WTC11 (cell line): ENCODE data around the gene ATXN7L3B. TPM values are rescaled to one million over a fixed set of nuclear protein-coding genes. Genes with fewer than 3 reads are reported as not detected.

Experiments
- ATAC-seq: fragments of 200-7000 bp; cut with Tn5 transposase; 2 replicates; pipeline ENCODE4 v1.10.0; 2021; ENCODE audit warnings: mild to moderate bottlenecking, moderate library complexity
- CTCF ChIA-PET: fragments of 300-600 bp; sonication (Branson Sonifier 250); formaldehyde crosslinking; loops from one replicate; lab custom pipeline; 2021; ENCODE audit warnings: antibody characterized with exemption; lab: Charles Lee
- POLR2A ChIA-PET: fragments of 350-600 bp; sonication (Branson Sonifier 250); formaldehyde crosslinking; loops from one replicate; lab custom pipeline; 2021; ENCODE audit warnings: antibody characterized with exemption; lab: Charles Lee
- DNase-seq: peaks from one replicate; pipeline ENCODE4 v3.0.0; 2021; ENCODE audit warnings: low spot score
- H3K27ac Mint-ChIP-seq: 2 replicates; pipeline ENCODE4 v1.8.0; 2021; ENCODE audit warnings: mixed read lengths
- H3K27me3 Mint-ChIP-seq: 2 replicates; pipeline ENCODE4 v1.8.0; 2021; ENCODE audit warnings: low read depth, mild to moderate bottlenecking, moderate library complexity, mixed read lengths
- H3K36me3 Mint-ChIP-seq: 2 replicates; pipeline ENCODE4 v1.8.0; 2021; ENCODE audit warnings: mixed read lengths
- H3K4me1 Mint-ChIP-seq: 2 replicates; pipeline ENCODE4 v1.8.0; 2022; ENCODE audit warnings: mixed read lengths
- H3K4me3 Mint-ChIP-seq: 2 replicates; pipeline ENCODE4 v1.8.0; 2021; ENCODE audit warnings: mild to moderate bottlenecking, moderate library complexity, mixed read lengths
- H3K9me3 Mint-ChIP-seq: 2 replicates; pipeline ENCODE4 v1.8.0; 2021; ENCODE audit warnings: mixed read lengths
- ARID4B ChIP-seq: sonication (generic); formaldehyde crosslinking; IDR thresholded peaks from 2 replicates; pipeline ENCODE4 v1.8.0; 2023; ENCODE audit warnings: missing genetic modification reagents, mild to moderate bottlenecking, borderline replicate concordance
- ATF1 ChIP-seq: sonication (generic); formaldehyde crosslinking; IDR thresholded peaks from 2 replicates; pipeline ENCODE4 v1.8.1; 2023; ENCODE audit warnings: mild to moderate bottlenecking, moderate library complexity, missing genetic modification reagents
- CBFB ChIP-seq: sonication (generic); formaldehyde crosslinking; IDR thresholded peaks from 2 replicates; pipeline ENCODE4 v1.8.1; 2022; ENCODE audit warnings: mild to moderate bottlenecking, low read depth, missing genetic modification reagents
- CDX4 ChIP-seq: fragments of 250-450 bp; sonication (Bioruptor Pico); IDR thresholded peaks from 2 replicates; pipeline ENCODE4 v1.9.0; 2021; ENCODE audit warnings: moderate library complexity, mild to moderate bottlenecking, inconsistent platforms, borderline replicate concordance
- CREM ChIP-seq: sonication (generic); formaldehyde crosslinking; IDR thresholded peaks from 2 replicates; pipeline ENCODE4 v1.8.1; 2022; ENCODE audit warnings: mild to moderate bottlenecking, missing genetic modification reagents, moderate library complexity
- E2F1 ChIP-seq: sonication (generic); formaldehyde crosslinking; IDR thresholded peaks from 2 replicates; pipeline ENCODE4 v1.8.0; 2022; ENCODE audit warnings: mild to moderate bottlenecking, missing genetic modification reagents
- E2F4 ChIP-seq: sonication (generic); formaldehyde crosslinking; IDR thresholded peaks from 2 replicates; pipeline ENCODE4 v1.8.1; 2022; ENCODE audit warnings: low read depth, mild to moderate bottlenecking, moderate library complexity, missing genetic modification reagents, borderline replicate concordance
- ELF4 ChIP-seq: sonication (generic); formaldehyde crosslinking; IDR thresholded peaks from 2 replicates; pipeline ENCODE4 v1.8.1; 2022; ENCODE audit warnings: low read depth, mild to moderate bottlenecking, moderate library complexity, missing genetic modification reagents
- EMX1 ChIP-seq: fragments of 250-450 bp; sonication (Bioruptor Pico); IDR thresholded peaks from 2 replicates; pipeline ENCODE4 v1.8.0; 2021; ENCODE audit warnings: mild to moderate bottlenecking
- ERG ChIP-seq: fragments of 250-450 bp; sonication (Bioruptor Pico); IDR thresholded peaks from 2 replicates; pipeline ENCODE4 v1.8.0; 2021; ENCODE audit warnings: mild to moderate bottlenecking
- FOXP4 ChIP-seq: sonication (generic); formaldehyde crosslinking; IDR thresholded peaks from 2 replicates; pipeline ENCODE4 v1.8.0; 2022; ENCODE audit warnings: mild to moderate bottlenecking, missing genetic modification reagents
- IRF2 ChIP-seq: sonication (generic); formaldehyde crosslinking; IDR thresholded peaks from 2 replicates; pipeline ENCODE4 v1.8.0; 2022; ENCODE audit warnings: low read depth, missing genetic modification reagents, borderline replicate concordance
- KAT7 ChIP-seq: sonication (generic); formaldehyde crosslinking; IDR thresholded peaks from 2 replicates; pipeline ENCODE4 v1.8.1; 2023; ENCODE audit warnings: missing genetic modification reagents, mild to moderate bottlenecking, borderline replicate concordance
- NFYB ChIP-seq: sonication (generic); formaldehyde crosslinking; conservative IDR thresholded peaks from 2 replicates; pipeline ENCODE4 v1.8.0; 2022; ENCODE audit warnings: low read depth, missing genetic modification reagents
- TCF7 ChIP-seq: sonication (generic); formaldehyde crosslinking; IDR thresholded peaks from 2 replicates; pipeline ENCODE4 v1.8.0; 2022; ENCODE audit warnings: mild to moderate bottlenecking, low read depth, missing genetic modification reagents, moderate library complexity
- TEAD1 ChIP-seq: sonication (generic); formaldehyde crosslinking; IDR thresholded peaks from 2 replicates; pipeline ENCODE4 v1.8.0; 2022; ENCODE audit warnings: mild to moderate bottlenecking, missing genetic modification reagents
- ZNF232 ChIP-seq: sonication (generic); formaldehyde crosslinking; IDR thresholded peaks from 2 replicates; pipeline ENCODE4 v1.8.0; 2022; ENCODE audit warnings: mild to moderate bottlenecking, missing genetic modification reagents
- ZNF317 ChIP-seq: sonication (generic); formaldehyde crosslinking; IDR thresholded peaks from 2 replicates; pipeline ENCODE4 v1.8.1; 2023; ENCODE audit warnings: low read depth, mild to moderate bottlenecking, moderate library complexity, missing genetic modification reagents, borderline replicate concordance
- total RNA-seq: library from RNA; stranded (reverse); gene quantifications from 3 replicates; pipeline ENCODE4 v1.2.3, GENCODE V29; 2021

The ATXN7L3B gene
- total RNA-seq, 1 experiment from 2014 or later, result 36.3 TPM

GRCh38 chr12:74490390-74491064, 47.1 kb upstream of the ATXN7L3B start:
- ATAC-seq (no peak), DNase-seq (no peak)
- Mint-ChIP-seq H3K4me3 (no peak overlapping the region), H3K36me3 (no peaks in the 10 kb centered on the region), H3K27ac (no peak overlapping the region; the same call in 1 of the 2 replicates), H3K27me3 (no peaks in the 10 kb centered on the region), H3K9me3 (no peaks in the 10 kb centered on the region), H3K4me1 (peaks cover 9% of the 10 kb centered on the region)
- ChIA-PET CTCF (no interaction called here), POLR2A (no interaction called here)
- TF ChIP-seq TEAD1 (CRISPR knock-in tag), result no peak
- TF ChIP-seq ZNF232 (CRISPR knock-in tag), result no peak
- no peak for TF ChIP-seq ERG
- TF ChIP-seq ARID4B (CRISPR knock-in tag), result no peak
- TF ChIP-seq CBFB, result no peak
- no peak for TF ChIP-seq ZNF317 (CRISPR knock-in tag)
- TF ChIP-seq ATF1, result no peak
- TF ChIP-seq KAT7, result no peak
- no peak for TF ChIP-seq TCF7
- TF ChIP-seq EMX1, result no peak
- no peak for TF ChIP-seq IRF2 (CRISPR knock-in tag)
- no peak for TF ChIP-seq ELF4 (CRISPR knock-in tag)
- TF ChIP-seq FOXP4 (CRISPR knock-in tag), result no peak
- TF ChIP-seq E2F1 (CRISPR knock-in tag), result no peak
- TF ChIP-seq CDX4 (CRISPR knock-in tag), result no peak
- TF ChIP-seq E2F4, result no peak
- no peak for TF ChIP-seq NFYB
- TF ChIP-seq CREM (CRISPR knock-in tag), result no peak
